Mesendoderm (in vitro differentiated cells): ENCODE data around the gene TBXAS1.

Source experiments
- DNase-seq: peaks from one replicate; pipeline ENCODE4 v3.0.0; 2013
- H2AK5ac ChIP-seq: 2 replicates; pipeline ENCODE4 v1.6.1; 2013; ENCODE audit warnings: low read length, inconsistent platforms
- H2BK120ac ChIP-seq: 2 replicates; pipeline ENCODE4 v1.6.1; 2013; ENCODE audit warnings: low read depth, mild to moderate bottlenecking, low read length, moderate library complexity, mixed read lengths
- H2BK15ac ChIP-seq: replicated peaks from 2 replicates; pipeline ENCODE4 v1.6.1; 2013; ENCODE audit warnings: low read depth, mild to moderate bottlenecking, moderate library complexity
- H2BK5ac ChIP-seq: 2 replicates; pipeline ENCODE4 v1.6.1; 2013; ENCODE audit warnings: low read length, inconsistent platforms
- H3K18ac ChIP-seq: 2 replicates; pipeline ENCODE4 v1.6.1; 2013; ENCODE audit warnings: mild to moderate bottlenecking, low read length, mixed read lengths
- H3K23ac ChIP-seq: one replicate; pipeline ENCODE4 v1.6.1; 2013; ENCODE audit warnings: low read length
- H3K27ac ChIP-seq: 2 replicates; pipeline ENCODE4 v1.5.1; 2013; ENCODE audit warnings: low read depth, mild to moderate bottlenecking, inconsistent platforms, low read length, moderate library complexity
- H3K27me3 ChIP-seq: 2 replicates; pipeline ENCODE4 v1.6.1; 2013; ENCODE audit warnings: low read length, control low read depth, mild to moderate bottlenecking, inconsistent platforms; ENCODE audit not compliant: insufficient read depth, poor library complexity
- H3K36me3 ChIP-seq: 2 replicates; pipeline ENCODE4 v1.6.1; 2013; ENCODE audit warnings: low read length, inconsistent platforms; ENCODE audit not compliant: control insufficient read depth, insufficient read depth
- H3K4ac ChIP-seq: one replicate; pipeline ENCODE4 v1.6.1; 2013; ENCODE audit warnings: low read depth, mild to moderate bottlenecking, low read length, moderate library complexity
- H3K4me1 ChIP-seq: 2 replicates; pipeline ENCODE4 v1.6.1; 2013; ENCODE audit warnings: low read depth, low read length, inconsistent platforms; ENCODE audit not compliant: control insufficient read depth
- H3K4me2 ChIP-seq: 2 replicates; pipeline ENCODE4 v1.6.1; 2013; ENCODE audit warnings: low read length
- H3K4me3 ChIP-seq: 2 replicates; pipeline ENCODE4 v1.5.1; 2013; ENCODE audit warnings: mild to moderate bottlenecking, low read length
- H3K56ac ChIP-seq: one replicate; pipeline ENCODE4 v1.6.1; 2013; ENCODE audit warnings: low read length
- H3K79me1 ChIP-seq: 2 replicates; pipeline ENCODE4 v1.6.1; 2013; ENCODE audit warnings: low read length, inconsistent platforms
- H3K79me2 ChIP-seq: 2 replicates; pipeline ENCODE4 v1.6.1; 2013; ENCODE audit warnings: mild to moderate bottlenecking, low read length; ENCODE audit not compliant: control insufficient read depth, insufficient read depth
- H3K9ac ChIP-seq: 2 replicates; pipeline ENCODE4 v1.6.1; 2013; ENCODE audit warnings: low read length, inconsistent platforms
- H4K5ac ChIP-seq: one replicate; pipeline ENCODE4 v1.6.1; 2013; ENCODE audit warnings: low read length
- H4K8ac ChIP-seq: one replicate; pipeline ENCODE4 v1.6.1; 2013; ENCODE audit warnings: low read depth, mild to moderate bottlenecking, control low read depth, low read length, moderate library complexity
- WGBS: extraction: QIAGEN DNeasy Blood & Tissue Kit; methylation state at CpG from one replicate; pipeline ENCODE4 v1.1.7; 2013; ENCODE audit warnings: low lambda C conversion rate, missing lambda C conversion rate; ENCODE audit not compliant: insufficient coverage; ENCODE audit errors: extremely low coverage; 5-methylcytosine and 5-hydroxymethylcytosine counted together

TBXAS1 gene

DNA sequence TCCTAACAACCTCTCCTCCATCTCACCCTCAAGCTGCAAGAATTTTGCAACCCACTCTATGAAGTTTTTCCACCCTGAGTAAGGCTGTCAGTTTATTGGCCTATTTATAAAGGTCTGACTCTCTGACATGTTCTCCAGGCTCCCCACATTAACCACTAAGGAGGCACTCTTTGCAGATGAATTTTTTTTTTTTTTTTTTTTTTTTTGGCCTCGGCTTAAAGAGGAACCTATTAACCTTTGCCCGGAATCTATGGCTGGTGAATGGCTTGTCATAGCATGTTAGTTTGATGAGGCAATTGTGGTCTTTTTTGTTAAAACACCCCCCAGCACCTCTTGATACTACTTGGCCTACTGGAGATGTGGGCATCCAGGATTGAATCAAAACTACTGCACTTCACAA lies 57.1 kb downstream of the TBXAS1 start:
- no peak overlapping the region for H3K9ac ChIP-seq
- H3K4me1 ChIP-seq, result no peaks in the 10 kb centered on the region
- H3K79me1 ChIP-seq, result no peaks in the 10 kb centered on the region
- H3K56ac ChIP-seq, result no peak overlapping the region
- WGBS, result no CpG with 5 or more reads among the region's 2 CpGs
- H2BK120ac ChIP-seq, result no peak overlapping the region
- no peak overlapping the region for H3K4ac ChIP-seq
- no peak overlapping the region for H4K5ac ChIP-seq
- no peak overlapping the region for H2BK5ac ChIP-seq
- no peak overlapping the region for H3K23ac ChIP-seq
- H3K27me3 ChIP-seq, result no peaks in the 10 kb centered on the region
- H3K27ac ChIP-seq, result no peak overlapping the region
- H2BK15ac ChIP-seq, result no peak overlapping the region
- no peaks in the 10 kb centered on the region for H3K36me3 ChIP-seq
- no peak for DNase-seq
- no peak overlapping the region for H2AK5ac ChIP-seq
- no peak overlapping the region for H4K8ac ChIP-seq
- no peak overlapping the region for H3K4me3 ChIP-seq
- no peak overlapping the region for H3K4me2 ChIP-seq
- H3K79me2 ChIP-seq, result no peaks in the 10 kb centered on the region
- no peak overlapping the region for H3K18ac ChIP-seq

DNA sequence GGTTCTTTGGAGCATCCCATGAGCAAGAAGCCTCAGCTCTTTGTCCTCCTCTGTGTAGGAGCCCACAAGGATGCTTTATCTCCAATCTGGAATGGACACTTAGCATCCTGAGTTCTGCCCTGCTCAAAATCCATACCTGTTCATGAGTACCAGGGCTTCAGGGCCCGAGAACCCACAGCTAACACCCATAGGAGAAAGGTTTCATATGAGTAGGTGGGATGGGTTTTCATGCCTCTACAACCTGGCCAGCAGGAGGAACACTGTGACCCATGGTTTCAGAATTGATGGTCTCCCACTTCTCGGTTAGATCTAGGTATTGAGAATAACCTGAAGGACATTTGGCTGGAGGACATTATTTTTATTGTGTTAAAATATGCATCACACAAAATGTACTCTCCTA lies 57.8 kb downstream of the TBXAS1 start:
- Histone ChIP-seq H4K8ac (no peak overlapping the region), H3K4me3 (no peak overlapping the region), H3K27ac (no peak overlapping the region), H3K9ac (no peak overlapping the region), H3K4ac (no peak overlapping the region), H3K36me3 (no peaks in the 10 kb centered on the region), H3K4me2 (no peak overlapping the region), H3K56ac (no peak overlapping the region), H2BK5ac (no peak overlapping the region), H3K79me2 (no peaks in the 10 kb centered on the region), H3K79me1 (no peaks in the 10 kb centered on the region), H2BK120ac (no peak overlapping the region), H4K5ac (no peak overlapping the region), H2BK15ac (no peak overlapping the region), H3K18ac (no peak overlapping the region), H3K23ac (no peak overlapping the region), H3K27me3 (no peaks in the 10 kb centered on the region), H3K4me1 (no peaks in the 10 kb centered on the region), H2AK5ac (no peak overlapping the region)
- WGBS, result no CpG with 5 or more reads among the region's 2 CpGs
- no peak for DNase-seq

DNA sequence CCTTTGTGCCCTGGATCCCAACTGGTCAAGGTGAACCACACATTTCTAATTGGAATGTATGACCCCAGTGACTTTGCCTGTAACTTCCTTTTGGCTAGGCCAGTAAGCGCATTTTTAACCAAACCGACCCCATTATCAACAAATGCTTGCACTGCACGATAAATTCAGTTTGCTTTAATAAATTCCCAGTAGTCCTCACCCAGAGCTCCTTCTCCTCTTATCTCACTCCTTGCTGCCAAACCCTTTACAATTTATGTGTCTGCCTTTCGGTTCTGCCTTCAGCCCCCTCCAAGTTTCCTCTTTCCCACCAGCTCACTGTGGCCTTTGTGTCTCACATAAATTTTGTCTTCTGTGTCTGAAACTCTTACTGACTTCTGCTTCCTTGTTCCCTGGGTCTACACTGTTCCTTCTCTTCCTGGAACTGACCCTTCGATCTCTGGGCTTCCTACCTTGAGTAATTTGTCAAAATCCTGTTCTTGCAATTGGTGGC lies 59.0 kb downstream of the TBXAS1 start:
- no CpG with 5 or more reads among the region's 5 CpGs for WGBS
- Histone ChIP-seq H3K27me3 (no peaks in the 10 kb centered on the region), H2AK5ac (no peak overlapping the region), H3K4me1 (no peaks in the 10 kb centered on the region), H2BK120ac (no peak overlapping the region), H3K4me3 (no peak overlapping the region), H3K23ac (no peak overlapping the region), H3K9ac (no peak overlapping the region), H4K5ac (no peak overlapping the region), H2BK15ac (no peak overlapping the region), H3K4me2 (no peak overlapping the region), H3K79me1 (no peaks in the 10 kb centered on the region), H3K18ac (no peak overlapping the region), H4K8ac (no peak overlapping the region), H2BK5ac (no peak overlapping the region), H3K56ac (no peak overlapping the region), H3K27ac (no peak overlapping the region), H3K36me3 (no peaks in the 10 kb centered on the region), H3K4ac (no peak overlapping the region), H3K79me2 (no peaks in the 10 kb centered on the region)
- DNase-seq, result no peak

DNA sequence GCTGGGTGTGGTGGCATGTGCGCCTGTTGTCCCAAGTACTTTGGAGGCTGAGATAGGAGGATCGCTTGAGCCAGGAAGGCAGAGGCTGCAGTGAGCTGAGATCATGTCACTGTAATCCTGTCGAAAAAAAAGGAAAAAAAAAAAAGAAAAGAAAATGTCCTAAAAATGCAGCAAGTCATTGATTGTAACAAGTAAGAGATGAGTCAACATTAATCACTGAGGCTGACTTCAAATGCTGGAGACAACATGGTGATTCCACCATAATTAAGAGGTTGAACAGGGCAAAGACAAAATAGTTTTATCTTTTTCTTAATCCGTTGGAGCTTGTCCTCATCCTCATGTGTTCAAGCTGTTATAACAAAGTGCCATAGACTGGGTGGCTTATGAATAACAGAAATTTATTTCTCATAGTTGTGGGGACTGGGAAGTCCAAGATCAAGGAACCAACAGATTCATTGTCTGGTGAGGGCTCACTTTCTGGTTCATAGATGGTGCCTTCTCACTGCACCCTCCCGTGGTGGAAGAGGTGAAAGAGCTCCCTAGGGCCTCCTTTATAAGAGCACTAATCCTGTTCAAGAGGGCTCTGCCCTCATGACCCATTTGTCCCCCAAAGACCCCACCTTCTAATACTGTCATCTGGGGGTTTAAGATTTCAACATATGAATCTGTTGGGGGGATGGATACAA lies 60.3 kb downstream of the TBXAS1 start:
- H3K36me3 ChIP-seq, result no peaks in the 10 kb centered on the region
- H4K8ac ChIP-seq, result no peak overlapping the region
- no peak overlapping the region for H2BK15ac ChIP-seq
- no CpG with 5 or more reads among the region's 5 CpGs for WGBS
- no peak overlapping the region for H3K9ac ChIP-seq
- no peak overlapping the region for H2AK5ac ChIP-seq
- no peaks in the 10 kb centered on the region for H3K79me2 ChIP-seq
- H3K27me3 ChIP-seq, result no peaks in the 10 kb centered on the region
- H4K5ac ChIP-seq, result no peak overlapping the region
- no peak overlapping the region for H2BK120ac ChIP-seq
- H3K27ac ChIP-seq, result no peak overlapping the region
- no peak overlapping the region for H3K56ac ChIP-seq
- no peak for DNase-seq
- no peaks in the 10 kb centered on the region for H3K79me1 ChIP-seq
- no peaks in the 10 kb centered on the region for H3K4me1 ChIP-seq
- no peak overlapping the region for H3K4ac ChIP-seq
- H3K18ac ChIP-seq, result no peak overlapping the region
- no peak overlapping the region for H3K4me3 ChIP-seq
- H3K23ac ChIP-seq, result no peak overlapping the region
- no peak overlapping the region for H2BK5ac ChIP-seq
- no peak overlapping the region for H3K4me2 ChIP-seq

DNA sequence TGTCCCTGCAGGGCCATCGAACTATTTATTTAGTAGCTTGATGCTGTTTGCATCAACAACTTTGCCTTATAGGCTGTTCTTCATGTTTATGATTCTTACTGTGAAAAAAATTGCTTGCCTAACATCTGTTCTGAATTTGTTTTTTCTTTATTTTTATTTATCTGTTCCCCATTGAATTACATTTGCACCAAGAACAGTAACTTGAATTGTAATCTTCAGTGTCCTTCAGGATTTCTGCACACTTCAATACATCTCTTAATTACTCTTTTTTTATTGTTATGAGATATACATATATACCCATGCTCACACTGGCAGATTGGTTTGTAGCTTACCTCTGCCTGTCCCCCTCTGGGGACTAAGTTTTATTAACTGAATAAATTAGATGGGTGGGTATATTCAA lies 64.4 kb downstream of the TBXAS1 start:
- Histone ChIP-seq H3K23ac (no peak overlapping the region), H3K4me2 (no peak overlapping the region), H3K79me1 (no peaks in the 10 kb centered on the region), H4K5ac (no peak overlapping the region), H3K4me3 (no peak overlapping the region), H3K4me1 (no peaks in the 10 kb centered on the region), H3K18ac (no peak overlapping the region), H2BK120ac (no peak overlapping the region), H2AK5ac (no peak overlapping the region), H3K9ac (no peak overlapping the region), H3K27me3 (no peaks in the 10 kb centered on the region), H3K56ac (no peak overlapping the region), H3K79me2 (no peaks in the 10 kb centered on the region), H3K27ac (no peak overlapping the region), H2BK5ac (no peak overlapping the region), H2BK15ac (no peak overlapping the region), H3K4ac (no peak overlapping the region), H3K36me3 (no peaks in the 10 kb centered on the region), H4K8ac (no peak overlapping the region)
- DNase-seq, result no peak
- WGBS, result no CpG with 5 or more reads among the region's 1 CpG

DNA sequence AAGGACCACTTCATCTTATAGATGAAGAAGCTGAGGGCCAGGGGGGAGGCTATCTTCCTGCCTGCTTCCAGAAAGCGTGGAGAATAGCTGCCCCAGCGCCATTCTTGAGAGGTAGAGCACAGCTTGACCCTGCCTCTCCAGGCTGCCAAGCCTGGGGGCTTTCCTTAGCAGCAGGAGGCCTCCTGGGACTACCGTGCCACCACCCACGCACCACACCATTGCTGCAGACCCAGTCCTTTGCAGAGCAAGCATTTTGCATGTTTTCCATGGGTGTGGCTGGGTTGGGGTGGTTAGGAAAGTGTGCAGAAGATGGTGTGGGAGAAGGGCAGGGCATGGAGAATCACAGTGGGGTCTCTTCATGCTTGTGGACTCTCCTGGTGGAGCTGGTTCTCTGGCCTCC lies 64.9 kb downstream of the TBXAS1 start:
- H4K8ac ChIP-seq, result no peak overlapping the region
- H3K56ac ChIP-seq, result no peak overlapping the region
- H3K4me3 ChIP-seq, result no peak overlapping the region
- no peaks in the 10 kb centered on the region for H3K36me3 ChIP-seq
- no peaks in the 10 kb centered on the region for H3K27me3 ChIP-seq
- H3K18ac ChIP-seq, result no peak overlapping the region
- H3K23ac ChIP-seq, result no peak overlapping the region
- H2BK15ac ChIP-seq, result no peak overlapping the region
- no peak overlapping the region for H3K4ac ChIP-seq
- H3K4me2 ChIP-seq, result no peak overlapping the region
- DNase-seq, result no peak
- H3K79me1 ChIP-seq, result no peaks in the 10 kb centered on the region
- no peaks in the 10 kb centered on the region for H3K4me1 ChIP-seq
- H2BK5ac ChIP-seq, result no peak overlapping the region
- no peak overlapping the region for H3K27ac ChIP-seq
- no peak overlapping the region for H2BK120ac ChIP-seq
- no peak overlapping the region for H2AK5ac ChIP-seq
- no peaks in the 10 kb centered on the region for H3K79me2 ChIP-seq
- no peak overlapping the region for H4K5ac ChIP-seq
- no CpG with 5 or more reads among the region's 4 CpGs for WGBS
- H3K9ac ChIP-seq, result no peak overlapping the region
